ENCODE data around the gene NEUROD2.

The NEUROD2 gene

GRCh38 chr17:39607057-39607850 lies 466 bp downstream of the NEUROD2 start:
- Histone ChIP-seq H3K27me3 (ENCODE audit: low read depth) (peaks cover 72% of the 10 kb centered on the region), H3K9me3 (no peaks in the 10 kb centered on the region), H3K4me1 (no peaks in the 10 kb centered on the region), H3K36me3 (replicated peaks) (no peaks in the 10 kb centered on the region), H3K4me3 (no peak overlapping the region)
- no peak for DNase-seq (ENCODE audit: low spot score in 2 of 2)
- in situ Hi-C loops (cut with MboI; ENCODE audit: low sequenced_read_pairs), result no loop called here

- Histone ChIP-seq H3K4me3 (no peak overlapping the region), H3K9me3 (no peaks in the 10 kb centered on the region), H3K4me1 (no peaks in the 10 kb centered on the region), H3K36me3 (replicated peaks) (no peaks in the 10 kb centered on the region), H3K27me3 (ENCODE audit: low read depth) (peaks cover 80% of the 10 kb centered on the region)
- in situ Hi-C loops (cut with MboI; ENCODE audit: low sequenced_read_pairs), result no loop called here
- DNase-seq (ENCODE audit: low spot score in 2 of 2), result no peak
Measured at GRCh38 chr17:39606434-39607056, 1.2 kb downstream of the NEUROD2 start.

GRCh38 chr17:39605492-39606433 lies 2.0 kb downstream of the NEUROD2 start:
- H3K27me3 ChIP-seq (ENCODE audit: low read depth), result peaks cover 87% of the 10 kb centered on the region
- H3K36me3 ChIP-seq (replicated peaks), result no peaks in the 10 kb centered on the region
- in situ Hi-C loops (cut with MboI; ENCODE audit: low sequenced_read_pairs), result no loop called here
- H3K4me3 ChIP-seq, result no peak overlapping the region
- no peaks in the 10 kb centered on the region for H3K4me1 ChIP-seq
- no peaks in the 10 kb centered on the region for H3K9me3 ChIP-seq
- DNase-seq (ENCODE audit: low spot score in 2 of 2), result no peak

GRCh38 chr17:39604911-39605491 lies 2.7 kb downstream of the NEUROD2 start:
- H3K27me3 ChIP-seq (ENCODE audit: low read depth), result peaks cover 95% of the 10 kb centered on the region

GRCh38 chr17:39603304-39604016 lies 4.3 kb downstream of the NEUROD2 start:
- H3K36me3 ChIP-seq (replicated peaks), result no peaks in the 10 kb centered on the region
- peaks cover 100% of the 10 kb centered on the region for H3K27me3 ChIP-seq (ENCODE audit: low read depth)
- DNase-seq (ENCODE audit: low spot score in 2 of 2), result no peak
- in situ Hi-C loops (cut with MboI; ENCODE audit: low sequenced_read_pairs), result no loop called here
- no peaks in the 10 kb centered on the region for H3K4me1 ChIP-seq
- H3K9me3 ChIP-seq, result no peaks in the 10 kb centered on the region
- H3K4me3 ChIP-seq, result no peak overlapping the region

More at GRCh38 chr17:39604911-39605491, 2.7 kb downstream of the NEUROD2 start:
- in situ Hi-C loops (cut with MboI; ENCODE audit: low sequenced_read_pairs), result no loop called here
- Histone ChIP-seq H3K9me3 (no peaks in the 10 kb centered on the region), H3K4me1 (no peaks in the 10 kb centered on the region), H3K36me3 (replicated peaks) (no peaks in the 10 kb centered on the region), H3K4me3 (no peak overlapping the region)
- DNase-seq (ENCODE audit: low spot score in 2 of 2), result no peak

- in situ Hi-C loops (cut with MboI; ENCODE audit: low sequenced_read_pairs), result no loop called here
- no peaks in the 10 kb centered on the region for H3K36me3 ChIP-seq (replicated peaks)
- no peak overlapping the region for H3K4me3 ChIP-seq
- peaks cover 100% of the 10 kb centered on the region for H3K27me3 ChIP-seq (ENCODE audit: low read depth)
- no peaks in the 10 kb centered on the region for H3K9me3 ChIP-seq
- H3K4me1 ChIP-seq, result no peaks in the 10 kb centered on the region
- DNase-seq (ENCODE audit: low spot score in 2 of 2), result no peak
Measured at GRCh38 chr17:39602533-39603303, 5.0 kb downstream of the NEUROD2 start.

- Histone ChIP-seq H3K9me3 (no peaks in the 10 kb centered on the region), H3K27me3 (ENCODE audit: low read depth) (peaks cover 100% of the 10 kb centered on the region), H3K4me3 (no peak overlapping the region), H3K4me1 (no peaks in the 10 kb centered on the region), H3K36me3 (replicated peaks) (no peaks in the 10 kb centered on the region)
- DNase-seq (ENCODE audit: low spot score in 2 of 2), result no peak
- in situ Hi-C loops (cut with MboI; ENCODE audit: low sequenced_read_pairs), result no loop called here
Measured at GRCh38 chr17:39601758-39602532, 5.8 kb downstream of the NEUROD2 start.

- H3K4me1 ChIP-seq, result no peaks in the 10 kb centered on the region
- in situ Hi-C loops (cut with MboI; ENCODE audit: low sequenced_read_pairs), result no loop called here
- H3K9me3 ChIP-seq, result no peaks in the 10 kb centered on the region
- DNase-seq (ENCODE audit: low spot score in 2 of 2), result no peak
- H3K27me3 ChIP-seq (ENCODE audit: low read depth), result peaks cover 100% of the 10 kb centered on the region
- no peaks in the 10 kb centered on the region for H3K36me3 ChIP-seq (replicated peaks)
- H3K4me3 ChIP-seq, result no peak overlapping the region
Measured at GRCh38 chr17:39600997-39601597, 6.6 kb downstream of the NEUROD2 start.

- no peaks in the 10 kb centered on the region for H3K36me3 ChIP-seq (replicated peaks)
- in situ Hi-C loops (cut with MboI; ENCODE audit: low sequenced_read_pairs), result no loop called here
Measured at GRCh38 chr17:39600288-39600996, 7.3 kb downstream of the NEUROD2 start.

GRCh38 chr17:39599665-39600231 lies 8.0 kb downstream of the NEUROD2 start:
- Histone ChIP-seq H3K27me3 (ENCODE audit: low read depth) (peaks cover 96% of the 10 kb centered on the region), H3K4me1 (no peaks in the 10 kb centered on the region), H3K36me3 (replicated peaks) (no peaks in the 10 kb centered on the region), H3K4me3 (no peak overlapping the region), H3K9me3 (no peaks in the 10 kb centered on the region)
- in situ Hi-C loops (cut with MboI; ENCODE audit: low sequenced_read_pairs), result no loop called here
- no peak for DNase-seq (ENCODE audit: low spot score in 2 of 2)

More at GRCh38 chr17:39600288-39600996, 7.3 kb downstream of the NEUROD2 start:
- Histone ChIP-seq H3K27me3 (ENCODE audit: low read depth) (peaks cover 100% of the 10 kb centered on the region), H3K4me3 (no peak overlapping the region), H3K9me3 (no peaks in the 10 kb centered on the region), H3K4me1 (no peaks in the 10 kb centered on the region)
- no peak for DNase-seq (ENCODE audit: low spot score in 2 of 2)
